SK-N-SH (cell line): ENCODE data around the gene EDA.

ENCODE experiments used
- EP300 ChIP-seq, 2 experiments: IDR thresholded peaks; 2 replicates each; pipeline versions ENCODE4 v1.4.0 to v1.6.1; 2012; ENCODE audit warnings: borderline replicate concordance in 1 of 2, low read depth in 1 of 2, low read length in 1 of 2
- FOSL2 ChIP-seq: IDR thresholded peaks from 2 replicates; pipeline ENCODE4 v1.4.0; 2012; ENCODE audit warnings: low read depth, mild to moderate bottlenecking, moderate library complexity, borderline replicate concordance
- NFIC ChIP-seq: IDR thresholded peaks from 2 replicates; pipeline ENCODE4 v1.4.0; 2012; ENCODE audit warnings: borderline replicate concordance
- SIN3A ChIP-seq: IDR thresholded peaks from 2 replicates; pipeline ENCODE4 v1.6.1; 2012; ENCODE audit warnings: low read depth, mild to moderate bottlenecking, low read length, moderate library complexity, borderline replicate concordance
- SMC3 ChIP-seq: IDR thresholded peaks from 2 replicates; pipeline ENCODE4 v1.6.1; 2012; ENCODE audit warnings: low read depth, low read length, improper control_type of control experiment
- TF ChIP-seq, protein P1 (sequence below): fragments of 200-600 bp; sonication (generic); IDR thresholded peaks from 2 replicates; pipeline ENCODE4 v1.6.1; 2017; ENCODE audit warnings: antibody characterized with exemption, mild to moderate bottlenecking, moderate library complexity

DNA sequence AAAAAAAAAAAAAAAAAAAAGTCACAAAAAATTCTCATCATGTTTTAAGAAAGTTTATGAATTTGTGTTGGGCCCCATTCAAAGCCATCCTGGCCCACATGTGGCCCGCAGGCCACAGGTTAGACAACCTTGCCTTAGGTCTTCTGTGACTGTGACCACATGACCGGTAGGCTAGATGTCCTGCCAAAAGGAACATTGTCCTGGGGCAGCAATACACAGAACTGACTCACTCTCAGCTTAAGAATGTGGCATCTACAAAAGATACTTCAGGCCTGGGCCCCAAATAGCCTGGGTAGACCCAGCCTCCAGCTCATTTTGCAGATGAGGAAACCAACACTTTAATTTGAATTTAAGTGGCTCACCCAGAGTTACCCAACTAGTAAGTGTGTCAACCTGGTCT is 423.8 kb downstream of the EDA start:
- TF ChIP-seq, protein P1, sequence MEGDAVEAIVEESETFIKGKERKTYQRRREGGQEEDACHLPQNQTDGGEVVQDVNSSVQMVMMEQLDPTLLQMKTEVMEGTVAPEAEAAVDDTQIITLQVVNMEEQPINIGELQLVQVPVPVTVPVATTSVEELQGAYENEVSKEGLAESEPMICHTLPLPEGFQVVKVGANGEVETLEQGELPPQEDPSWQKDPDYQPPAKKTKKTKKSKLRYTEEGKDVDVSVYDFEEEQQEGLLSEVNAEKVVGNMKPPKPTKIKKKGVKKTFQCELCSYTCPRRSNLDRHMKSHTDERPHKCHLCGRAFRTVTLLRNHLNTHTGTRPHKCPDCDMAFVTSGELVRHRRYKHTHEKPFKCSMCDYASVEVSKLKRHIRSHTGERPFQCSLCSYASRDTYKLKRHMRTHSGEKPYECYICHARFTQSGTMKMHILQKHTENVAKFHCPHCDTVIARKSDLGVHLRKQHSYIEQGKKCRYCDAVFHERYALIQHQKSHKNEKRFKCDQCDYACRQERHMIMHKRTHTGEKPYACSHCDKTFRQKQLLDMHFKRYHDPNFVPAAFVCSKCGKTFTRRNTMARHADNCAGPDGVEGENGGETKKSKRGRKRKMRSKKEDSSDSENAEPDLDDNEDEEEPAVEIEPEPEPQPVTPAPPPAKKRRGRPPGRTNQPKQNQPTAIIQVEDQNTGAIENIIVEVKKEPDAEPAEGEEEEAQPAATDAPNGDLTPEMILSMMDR = no peak
- TF ChIP-seq SIN3A (no peak), EP300 (IDR thresholded peaks at IDR 0.05; ENCODE audit: borderline replicate concordance in 1 of 2, low read depth in 1 of 2, low read length in 1 of 2) (no peak), SMC3 (no peak), FOSL2 (no peak), NFIC (no peak)
